22Rv1 (cell line): Measurements from ENCODE around the gene COL6A2.

Source experiments
- H3K27ac ChIP-seq: fragments of 450-650 bp; 2 replicates; pipeline ENCODE4 v1.5.1; 2017
- CTCF ChIP-seq: fragments of 450-650 bp; IDR thresholded peaks from 2 replicates; pipeline ENCODE4 v1.5.1; 2017; ENCODE audit warnings: mild to moderate bottlenecking
- ZFX ChIP-seq: fragments of 450-650 bp; IDR thresholded peaks from 2 replicates; pipeline ENCODE4 v1.6.1; 2017; ENCODE audit warnings: antibody characterized with exemption, borderline replicate concordance

Gene COL6A2

GRCh38 chr21:46089285-46089684 is 8.6 kb upstream of the COL6A2 start:
- no peak for TF ChIP-seq ZFX
- TF ChIP-seq CTCF: no peak
- H3K27ac ChIP-seq: no peak overlapping the region

- TF ChIP-seq ZFX: no peak
- TF ChIP-seq CTCF: no peak
- no peak overlapping the region for H3K27ac ChIP-seq
Observed at GRCh38 chr21:46091118-46091517, 6.8 kb upstream of the COL6A2 start.

GRCh38 chr21:46091631-46092025 is 6.3 kb upstream of the COL6A2 start:
- no peak overlapping the region for H3K27ac ChIP-seq
- TF ChIP-seq CTCF (no peak), ZFX (no peak)

GRCh38 chr21:46092026-46092764 is 5.7 kb upstream of the COL6A2 start:
- TF ChIP-seq ZFX (no peak), CTCF (no peak)
- H3K27ac ChIP-seq: no peak overlapping the region

- TF ChIP-seq ZFX (no peak), CTCF (no peak)
- H3K27ac ChIP-seq: no peak overlapping the region
Observed at GRCh38 chr21:46092811-46093667, 4.9 kb upstream of the COL6A2 start.

- no peak overlapping the region for H3K27ac ChIP-seq
- TF ChIP-seq CTCF: no peak
- TF ChIP-seq ZFX: no peak
Observed at GRCh38 chr21:46093668-46094400, 4.1 kb upstream of the COL6A2 start.
